GM19099 (cell line): ENCODE measurements around the gene SSX5.

Source experiments
- POLR2A ChIP-seq: IDR thresholded peaks from 3 replicates; pipeline ENCODE4 v1.6.1; 2011; ENCODE audit warnings: low read depth; ENCODE audit not compliant: insufficient read length; ENCODE audit errors: extremely low read depth

The SSX5 gene, protein sequence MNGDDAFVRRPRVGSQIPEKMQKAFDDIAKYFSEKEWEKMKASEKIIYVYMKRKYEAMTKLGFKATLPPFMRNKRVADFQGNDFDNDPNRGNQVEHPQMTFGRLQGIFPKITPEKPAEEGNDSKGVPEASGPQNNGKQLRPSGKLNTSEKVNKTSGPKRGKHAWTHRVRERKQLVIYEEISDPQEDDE

DNA sequence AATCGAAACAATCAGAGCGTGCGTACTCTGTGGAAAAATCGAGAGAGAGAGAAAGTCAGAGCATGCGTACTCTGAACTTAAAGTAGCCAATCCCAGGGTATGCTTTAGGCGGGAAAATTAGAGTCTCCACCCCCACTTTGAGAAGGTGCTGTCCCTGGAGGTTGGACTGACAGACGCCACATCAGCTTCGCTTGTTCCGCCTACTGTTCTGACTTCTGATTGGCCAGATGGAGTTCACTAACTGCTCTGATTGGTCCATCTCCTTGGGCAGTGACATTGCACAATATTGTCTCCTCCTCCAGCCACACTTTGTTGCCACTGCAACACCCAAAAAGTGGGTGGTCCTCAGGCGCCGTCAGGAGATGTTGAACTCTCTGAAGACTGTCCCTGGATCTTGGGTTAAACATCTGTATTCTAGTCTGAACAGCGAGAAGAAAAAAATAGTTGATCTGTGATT lies at the start of gene SSX5:
Gene SSX5 (minus strand): TSS at position 51 of the 457 bp plus-strand sequence. CDS start 1,437 bp downstream, outside the sequence.
- no peak for TF ChIP-seq POLR2A

DNA sequence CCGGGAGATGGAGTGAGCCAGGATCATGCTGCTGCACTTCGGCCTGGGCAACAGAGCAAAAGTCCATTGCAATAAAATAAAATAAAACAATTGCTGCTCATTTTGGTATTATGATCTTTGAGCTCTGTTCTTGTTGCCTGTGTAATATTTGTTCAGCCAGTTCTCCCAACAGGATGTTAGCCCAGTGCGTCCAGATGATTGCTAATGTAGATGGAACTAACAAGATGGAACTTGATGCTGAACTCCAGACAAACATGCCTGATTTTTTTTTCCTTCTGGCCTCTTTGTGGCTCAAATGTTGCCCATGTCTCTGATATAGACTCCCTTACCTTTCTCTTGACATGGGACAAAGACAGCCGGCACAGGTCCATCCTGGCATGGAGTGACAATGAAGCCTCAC lies 15.8 kb downstream of the SSX5 start:
- TF ChIP-seq POLR2A, result no peak

DNA sequence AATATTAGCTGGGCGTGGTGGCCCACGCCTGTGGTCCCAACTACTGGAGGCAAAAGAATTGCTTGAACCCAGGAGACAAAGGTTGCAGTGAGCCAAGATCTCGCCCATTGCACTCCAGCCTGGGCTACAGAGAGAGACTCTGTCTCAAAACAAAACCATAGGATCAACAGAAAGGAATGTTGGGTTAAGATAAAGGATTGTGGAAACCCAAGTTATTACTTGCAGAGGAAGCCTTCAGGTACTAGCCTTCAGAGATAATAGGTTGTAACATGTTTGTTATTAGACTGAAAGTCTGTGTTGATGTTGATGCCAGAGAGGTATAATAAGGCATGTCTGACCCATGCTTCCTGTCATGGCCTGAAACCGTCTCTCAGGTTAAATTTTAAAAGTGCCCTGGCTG lies 16.9 kb downstream of the SSX5 start:
- no peak for TF ChIP-seq POLR2A

DNA sequence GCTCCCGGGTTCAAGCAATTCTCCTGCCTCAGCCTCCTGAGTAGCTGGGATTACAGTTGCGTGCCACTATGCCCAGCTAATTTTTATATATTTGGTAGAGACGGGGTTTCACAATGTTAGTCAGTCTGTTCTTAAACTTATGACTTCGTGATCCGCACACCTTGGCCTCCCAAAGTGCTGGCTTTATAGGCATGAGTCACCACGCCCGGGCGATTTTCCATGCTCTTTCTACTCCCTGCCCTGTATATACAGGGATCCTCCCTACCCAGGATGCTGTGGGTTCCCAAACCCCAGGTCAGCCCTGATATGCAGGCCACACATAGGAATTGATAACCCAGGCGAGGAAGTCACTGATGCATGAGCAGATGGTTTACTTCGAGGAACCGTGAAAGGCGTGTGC lies 31.4 kb downstream of the SSX5 start:
- no peak for TF ChIP-seq POLR2A

DNA sequence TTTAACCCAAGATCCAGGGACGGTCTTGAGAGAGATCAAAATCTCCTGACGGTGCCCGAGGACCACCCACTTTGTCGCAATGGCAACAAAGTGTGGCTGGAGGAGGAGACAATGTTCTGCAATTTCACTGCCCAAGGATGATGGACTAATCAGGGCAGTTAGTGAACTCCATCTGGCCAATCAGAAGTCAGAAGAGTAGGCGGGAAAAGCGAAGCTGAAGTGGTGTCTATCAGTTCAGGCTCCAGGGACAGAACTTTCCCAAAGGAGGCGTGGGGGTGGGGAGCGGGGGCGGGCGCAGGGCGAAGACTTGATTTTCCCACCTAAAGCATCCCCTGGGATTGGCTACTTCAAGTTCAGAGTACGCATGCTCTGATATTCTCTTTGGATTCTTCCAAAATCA lies 40.6 kb downstream of the SSX5 start:
- no peak for TF ChIP-seq POLR2A

DNA sequence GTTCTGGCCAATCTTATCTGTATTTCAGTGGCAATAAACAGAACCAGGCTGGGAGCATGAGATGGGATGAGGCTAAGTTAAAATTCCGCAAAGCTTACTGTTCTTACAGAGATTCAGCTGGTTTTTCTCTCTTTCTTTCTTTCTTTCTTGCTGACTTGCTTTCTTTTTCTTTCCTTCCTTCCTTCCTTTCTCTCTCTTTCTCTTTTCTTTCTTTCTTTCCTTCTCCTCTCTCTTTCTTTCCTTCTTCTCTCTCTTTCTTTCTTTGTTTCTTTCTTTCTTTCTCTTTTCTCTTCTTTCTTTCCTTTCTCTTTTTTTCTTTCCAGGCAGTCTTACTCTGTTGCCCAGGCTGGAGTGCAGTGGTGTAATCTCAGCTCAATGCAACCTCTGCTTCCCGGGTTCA lies 41.8 kb downstream of the SSX5 start:
- no peak for TF ChIP-seq POLR2A

DNA sequence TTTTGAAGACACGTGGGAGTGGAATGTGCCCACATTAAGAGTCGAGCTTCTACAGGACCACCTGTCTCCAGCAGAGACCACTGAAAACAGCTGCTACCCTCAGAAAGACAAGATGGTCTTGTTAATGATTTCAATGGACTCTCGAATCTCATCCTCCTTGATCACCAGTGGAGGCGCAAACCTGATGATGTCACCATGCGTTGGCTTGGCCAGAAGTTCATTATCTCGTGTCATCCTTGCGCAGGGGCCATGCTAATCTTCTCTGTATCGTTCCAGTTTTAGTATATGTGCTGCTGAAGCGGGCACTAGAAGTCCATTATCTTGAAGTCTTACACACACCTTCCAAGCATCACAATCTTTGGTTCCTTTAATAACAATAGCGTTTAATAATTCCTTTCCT lies 42.8 kb downstream of the SSX5 start:
- TF ChIP-seq POLR2A, result no peak
